BLaER1 treated with 17β-estradiol and CSF1 and Interleukin-3, amounts not matched to agents 10 nM and 100 nM (cell line): ENCODE data around the gene THBS4.

ENCODE experiments used
- H3K27ac ChIP-seq, 11 experiments: shearing (Covaris generic); formaldehyde crosslinking; 2 replicates each; pipeline ENCODE4 v1.8.1; 2022
- H3K27me3 ChIP-seq, 11 experiments: shearing (Covaris generic); formaldehyde crosslinking; 2 replicates each; pipeline ENCODE4 v1.8.1; 2022
- H3K36me3 ChIP-seq, 11 experiments: shearing (Covaris generic); formaldehyde crosslinking; 2 replicates each; pipeline ENCODE4 v1.8.1; 2022
- H3K4me1 ChIP-seq, 10 experiments: shearing (Covaris generic); formaldehyde crosslinking; 2 replicates each; pipeline ENCODE4 v1.8.1; 2022
- H3K4me2 ChIP-seq, 11 experiments: shearing (Covaris generic); formaldehyde crosslinking; 2 replicates each; pipeline ENCODE4 v1.8.1; 2022
- H3K4me3 ChIP-seq, 10 experiments: shearing (Covaris generic); formaldehyde crosslinking; 2 replicates each; pipeline ENCODE4 v1.8.1; 2022
- H3K9ac ChIP-seq, 11 experiments: shearing (Covaris generic); formaldehyde crosslinking; 2 replicates each; pipeline ENCODE4 v1.8.1; 2022
- H3K9me3 ChIP-seq, 11 experiments: shearing (Covaris generic); formaldehyde crosslinking; replicated peaks in 1 of 11; 2 replicates each; pipeline ENCODE4 v1.8.1; 2022
- H4K20me1 ChIP-seq, 11 experiments: shearing (Covaris generic); formaldehyde crosslinking; 2 replicates each; pipeline ENCODE4 v1.8.1; 2022
- Cebpa-rat ChIP-seq, 11 experiments: shearing (Covaris generic); IDR thresholded peaks; 2 replicates each; pipeline ENCODE4 v1.8.1; 2022

The THBS4 gene

GRCh38 chr5:80059354-80059980 is 24.3 kb downstream of the THBS4 start:
- H3K4me3 ChIP-seq = no peak overlapping the region
- no peaks in the 10 kb centered on the region for H4K20me1 ChIP-seq
- no peak overlapping the region for H3K9ac ChIP-seq
- peaks cover 0 to 11% (median 0%) of the 10 kb centered on the region in 11 experiments; a peak in 6 of 22 replicates for H3K9me3 ChIP-seq
- no peak for TF ChIP-seq Cebpa-rat (IDR thresholded peaks at IDR 0.05)
- 0 out of 20 replicates have a peak, but pooled peaks cover 0 to 3% (median 0%) of the 10 kb centered on the region in 10 experiments for H3K4me1 ChIP-seq
- H3K27me3 ChIP-seq = no peaks in the 10 kb centered on the region
- no peak overlapping the region for H3K4me2 ChIP-seq
- H3K36me3 ChIP-seq = no peaks in the 10 kb centered on the region
- H3K27ac ChIP-seq = no peak overlapping the region

GRCh38 chr5:80060966-80061365 is 25.8 kb downstream of the THBS4 start:
- Histone ChIP-seq H3K9ac (no peak overlapping the region), H3K4me3 (no peak overlapping the region), H3K4me1 (0 out of 20 replicates have a peak, but pooled peaks cover 0 to 3% (median 0%) of the 10 kb centered on the region in 10 experiments), H3K9me3 (peaks cover 0 to 11% (median 0%) of the 10 kb centered on the region in 11 experiments; a peak in 6 of 22 replicates), H3K27ac (no peak overlapping the region), H3K27me3 (no peaks in the 10 kb centered on the region), H3K4me2 (no peak overlapping the region), H4K20me1 (no peaks in the 10 kb centered on the region), H3K36me3 (no peaks in the 10 kb centered on the region)
- TF ChIP-seq Cebpa-rat (IDR thresholded peaks at IDR 0.05) = no peak

GRCh38 chr5:80061547-80061946 is 26.4 kb downstream of the THBS4 start:
- Histone ChIP-seq H3K27me3 (no peaks in the 10 kb centered on the region), H3K27ac (no peak overlapping the region), H3K4me3 (no peak overlapping the region), H3K9me3 (peaks cover 0 to 11% (median 0%) of the 10 kb centered on the region in 11 experiments; a peak in 6 of 22 replicates), H3K9ac (no peak overlapping the region), H3K4me1 (peaks cover 0 to 3% (median 0%) of the 10 kb centered on the region in 10 experiments; a peak in 1 of 20 replicates), H4K20me1 (no peaks in the 10 kb centered on the region), H3K4me2 (no peak overlapping the region), H3K36me3 (no peaks in the 10 kb centered on the region)
- TF ChIP-seq Cebpa-rat (IDR thresholded peaks at IDR 0.05) = no peak

- Histone ChIP-seq H3K9me3 (peaks cover 0 to 11% (median 0%) of the 10 kb centered on the region in 11 experiments; a peak in 6 of 22 replicates), H3K4me2 (no peak overlapping the region), H3K4me1 (peaks cover 18 to 26% (median 20%) of the 10 kb centered on the region in 10 experiments), H3K36me3 (no peaks in the 10 kb centered on the region), H3K4me3 (no peak overlapping the region), H3K27me3 (no peaks in the 10 kb centered on the region), H4K20me1 (no peaks in the 10 kb centered on the region), H3K27ac (no peak overlapping the region), H3K9ac (no peak overlapping the region)
- TF ChIP-seq Cebpa-rat (IDR thresholded peaks at IDR 0.05) = no peak
Observed at GRCh38 chr5:80064124-80064523, 29.0 kb downstream of the THBS4 start.

- no peaks in the 10 kb centered on the region for H4K20me1 ChIP-seq
- H3K4me1 ChIP-seq = peaks cover 41 to 54% (median 48%) of the 10 kb centered on the region in 10 experiments
- H3K4me3 ChIP-seq = no peak overlapping the region
- H3K27me3 ChIP-seq = no peaks in the 10 kb centered on the region
- H3K9ac ChIP-seq = no peak overlapping the region
- H3K27ac ChIP-seq = no peak overlapping the region
- TF ChIP-seq Cebpa-rat (IDR thresholded peaks at IDR 0.05) = no peak
- H3K9me3 ChIP-seq = peaks cover 0 to 6% (median 0%) of the 10 kb centered on the region in 11 experiments; a peak in 3 of 22 replicates
- H3K36me3 ChIP-seq = peaks cover 0 to 5% (median 0%) of the 10 kb centered on the region in 11 experiments; a peak in 2 of 22 replicates
- peak overlapping the region in 4 of 11 experiments; percentile 7 to 84 (median 83); a peak in 3 of 22 replicates for H3K4me2 ChIP-seq
Observed at GRCh38 chr5:80067016-80067415, 31.9 kb downstream of the THBS4 start.

- H3K27me3 ChIP-seq = no peaks in the 10 kb centered on the region
- TF ChIP-seq Cebpa-rat (IDR thresholded peaks at IDR 0.05) = no peak
- H4K20me1 ChIP-seq = no peaks in the 10 kb centered on the region
- peaks cover 0 to 10% (median 0%) of the 10 kb centered on the region in 11 experiments; a peak in 2 of 22 replicates for H3K36me3 ChIP-seq
- peaks cover 0 to 6% (median 0%) of the 10 kb centered on the region in 11 experiments; a peak in 3 of 22 replicates for H3K9me3 ChIP-seq
- peaks cover 41 to 61% (median 49%) of the 10 kb centered on the region in 10 experiments for H3K4me1 ChIP-seq
- H3K9ac ChIP-seq = no peak overlapping the region
- H3K4me2 ChIP-seq = peak overlapping the region; percentile 66 to 95 (median 83)
- H3K27ac ChIP-seq = peak overlapping the region in 7 of 11 experiments; percentile 12 to 77 (median 68); a peak in 8 of 22 replicates
- H3K4me3 ChIP-seq = no peak overlapping the region
Observed at GRCh38 chr5:80067531-80068245, 32.5 kb downstream of the THBS4 start.

GRCh38 chr5:80068246-80068636 is 33.1 kb downstream of the THBS4 start:
- Histone ChIP-seq H3K4me3 (no peak overlapping the region), H3K9ac (no peak overlapping the region), H3K4me2 (peak overlapping the region; percentile 66 to 95 (median 83); a peak in 21 of 22 replicates), H3K27me3 (no peaks in the 10 kb centered on the region), H3K27ac (peak overlapping the region in 8 of 11 experiments; percentile 23 to 77 (median 68); a peak in 12 of 22 replicates), H3K9me3 (peaks cover 0 to 6% (median 0%) of the 10 kb centered on the region in 11 experiments; a peak in 2 of 22 replicates), H3K36me3 (peaks cover 0 to 10% (median 0%) of the 10 kb centered on the region in 11 experiments; a peak in 2 of 22 replicates), H3K4me1 (peaks cover 41 to 62% (median 49%) of the 10 kb centered on the region in 10 experiments), H4K20me1 (no peaks in the 10 kb centered on the region)
- no peak for TF ChIP-seq Cebpa-rat (IDR thresholded peaks at IDR 0.05)

- H3K9ac ChIP-seq = peak overlapping the region in 2 of 11 experiments; percentile 9 to 22; a peak in 1 of 22 replicates
- peaks cover 41 to 62% (median 49%) of the 10 kb centered on the region in 10 experiments for H3K4me1 ChIP-seq
- no peak for TF ChIP-seq Cebpa-rat (IDR thresholded peaks at IDR 0.05)
- no peak overlapping the region for H3K4me3 ChIP-seq
- H3K36me3 ChIP-seq = peaks cover 0 to 10% (median 0%) of the 10 kb centered on the region in 11 experiments; a peak in 2 of 22 replicates
- H3K4me2 ChIP-seq = peak overlapping the region; percentile 66 to 95 (median 83)
- H4K20me1 ChIP-seq = no peaks in the 10 kb centered on the region
- peaks cover 0 to 3% (median 0%) of the 10 kb centered on the region in 11 experiments; a peak in 2 of 22 replicates for H3K9me3 ChIP-seq
- H3K27me3 ChIP-seq = no peaks in the 10 kb centered on the region
- peak overlapping the region in 8 of 11 experiments; percentile 4 to 77 (median 68); a peak in 16 of 22 replicates for H3K27ac ChIP-seq
Observed at GRCh38 chr5:80068775-80069174, 33.6 kb downstream of the THBS4 start.
